Activated naive CD8-positive, alpha-beta T cell treated with anti-CD3 and anti-CD28 coated beads, Interleukin-2, amount 10 ng/mL, durations not matched to agents 7 days and 5 days (primary cell): Measurements from ENCODE around the gene TNS3. TPM values are rescaled to one million over a fixed set of nuclear protein-coding genes. Genes with fewer than 3 reads are reported as not detected.

ENCODE experiments used
- ATAC-seq: fragments of 150-1000 bp; cut with Tn5 transposase; one replicate; pipeline ENCODE4 v1.10.0; 2021; ENCODE audit warnings: low read depth, moderate library complexity
- POLR2A ChIA-PET: fragments of 350-600 bp; sonication (Branson Sonifier 250); formaldehyde crosslinking; loops from one replicate; lab custom pipeline; 2021; ENCODE audit warnings: antibody characterized with exemption; lab: Charles Lee
- DNase-seq: peaks from one replicate; pipeline ENCODE4 v3.0.0; 2021
- H3K27ac Mint-ChIP-seq: one replicate; pipeline ENCODE4 v1.8.0; 2022; ENCODE audit warnings: mild to moderate bottlenecking, mixed read lengths
- H3K27me3 Mint-ChIP-seq: one replicate; pipeline ENCODE4 v1.8.0; 2022; ENCODE audit warnings: mild to moderate bottlenecking, moderate library complexity, mixed read lengths
- H3K36me3 Mint-ChIP-seq: one replicate; pipeline ENCODE4 v1.8.0; 2021; ENCODE audit warnings: mild to moderate bottlenecking, mixed read lengths
- H3K4me1 Mint-ChIP-seq: one replicate; pipeline ENCODE4 v1.8.0; 2021; ENCODE audit warnings: mixed read lengths
- H3K4me3 Mint-ChIP-seq: one replicate; pipeline ENCODE4 v1.8.0; 2022; ENCODE audit warnings: mild to moderate bottlenecking, moderate library complexity, mixed read lengths
- H3K9me3 Mint-ChIP-seq: one replicate; pipeline ENCODE4 v1.8.0; 2021; ENCODE audit warnings: mixed read lengths
- total RNA-seq, 2 experiments: library from RNA; stranded (reverse); gene quantifications; one replicate each; pipeline ENCODE4 v1.2.3, GENCODE V29; 2021

The TNS3 gene
- total RNA-seq, 2 experiments from 2014 or later, result 1.1 to 2.0 TPM

DNA sequence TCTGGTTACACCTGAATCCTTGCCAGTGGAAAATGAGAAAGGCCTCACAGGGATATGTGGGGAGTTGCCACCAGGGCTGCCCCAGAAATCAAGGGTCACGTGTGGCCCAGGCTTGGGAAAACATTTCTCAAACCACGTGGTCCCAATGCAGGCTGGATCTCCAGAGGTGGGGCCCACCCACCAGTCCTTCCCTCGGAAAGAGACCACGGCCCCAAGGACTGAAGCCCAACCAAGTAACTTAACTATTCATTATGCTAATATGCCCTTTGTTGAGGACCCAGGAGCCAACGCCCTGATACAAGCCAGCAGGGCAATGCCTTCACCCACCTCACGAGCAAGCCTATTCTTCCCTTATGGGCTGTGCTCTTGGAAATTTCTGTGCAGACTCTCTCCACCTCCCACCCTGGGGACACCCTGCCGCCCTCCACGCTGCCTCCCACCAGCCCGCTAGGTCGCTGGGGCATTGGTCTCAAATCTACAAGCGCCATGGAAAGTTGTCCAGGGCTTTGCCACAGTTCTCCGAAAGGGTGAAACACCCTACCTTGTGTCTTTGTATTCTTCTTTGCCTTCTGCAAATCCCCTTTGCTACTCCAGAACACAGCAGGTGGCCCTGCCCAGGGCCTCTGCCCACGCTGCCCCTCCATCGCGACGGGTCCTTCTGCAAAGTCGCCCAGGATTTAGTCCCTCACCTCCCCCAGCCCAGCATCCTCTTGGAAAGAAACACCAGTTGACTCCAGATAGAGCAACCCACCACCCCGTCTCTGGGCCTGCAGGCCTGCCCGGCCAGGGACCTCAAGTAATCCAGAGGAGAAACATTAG, 8.8 kb downstream of the TNS3 start:
- Mint-ChIP-seq H3K27ac (no peak overlapping the region), H3K36me3 (no peaks in the 10 kb centered on the region), H3K27me3 (peaks cover 22% of the 10 kb centered on the region), H3K4me3 (no peak overlapping the region), H3K4me1 (no peaks in the 10 kb centered on the region), H3K9me3 (no peaks in the 10 kb centered on the region)
- POLR2A ChIA-PET, result no interaction called here
- DNase-seq (no peak), ATAC-seq (no peak)

DNA sequence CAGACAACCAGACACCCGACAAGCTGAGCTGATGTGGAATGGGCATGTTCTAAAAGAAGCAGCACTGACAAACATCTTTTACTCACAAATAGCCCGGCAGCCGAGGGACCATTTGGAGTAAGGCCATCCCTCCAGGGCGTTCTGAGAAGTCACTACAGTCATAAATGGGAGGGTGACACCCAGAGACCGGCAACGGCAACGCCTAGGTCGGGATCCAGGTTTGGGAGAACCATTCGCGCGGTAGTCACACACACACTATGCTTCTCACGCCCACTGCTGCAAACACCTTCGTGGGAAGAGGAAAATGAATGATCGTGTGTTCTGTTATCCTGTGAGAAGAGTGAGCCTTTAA, 9.8 kb downstream of the TNS3 start:
- POLR2A ChIA-PET, result no interaction called here
- no peak for DNase-seq
- Mint-ChIP-seq H3K36me3 (no peaks in the 10 kb centered on the region), H3K4me3 (no peak overlapping the region), H3K27me3 (peaks cover 22% of the 10 kb centered on the region), H3K27ac (no peak overlapping the region), H3K4me1 (no peaks in the 10 kb centered on the region), H3K9me3 (no peaks in the 10 kb centered on the region)
- ATAC-seq, result no peak

DNA sequence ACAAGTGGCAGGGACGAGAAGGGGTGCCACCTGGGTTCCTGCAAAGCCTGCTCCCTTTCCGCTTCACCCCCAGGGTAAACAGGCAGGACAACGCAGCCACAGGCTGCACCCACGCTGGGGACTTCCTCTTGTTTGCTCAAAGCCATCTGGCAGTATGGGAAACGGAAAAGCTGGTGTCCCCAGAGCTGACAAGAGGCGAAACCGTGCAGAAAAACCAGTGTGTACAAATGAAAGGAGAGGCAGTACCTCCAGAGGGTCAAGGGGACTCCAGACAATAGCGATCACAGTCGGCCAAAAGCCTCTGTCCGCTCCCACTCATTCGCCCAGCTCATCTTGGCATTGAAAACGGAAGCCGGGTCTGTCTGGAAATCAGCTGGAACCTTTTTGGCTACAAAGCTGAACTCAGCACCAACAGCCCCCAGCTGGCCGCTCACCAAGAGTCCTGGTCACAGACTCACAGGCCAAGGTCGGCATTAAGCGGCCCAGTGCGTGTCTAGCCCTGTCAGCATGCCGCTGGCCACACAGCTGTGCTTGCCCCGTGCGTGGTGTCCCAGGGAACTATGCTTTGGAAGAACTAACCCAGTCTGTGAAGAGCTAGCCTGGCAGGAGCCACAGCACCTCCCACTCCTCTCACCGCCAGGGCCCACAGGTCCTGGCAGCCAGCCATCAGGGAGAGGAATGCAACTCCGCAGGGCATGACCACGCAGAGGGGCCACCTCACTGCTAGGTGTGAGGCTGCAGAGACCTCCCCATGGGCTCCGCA, 10.4 kb downstream of the TNS3 start:
- Mint-ChIP-seq H3K4me1 (no peaks in the 10 kb centered on the region), H3K27ac (no peak overlapping the region), H3K36me3 (no peaks in the 10 kb centered on the region), H3K4me3 (no peak overlapping the region), H3K27me3 (peaks cover 22% of the 10 kb centered on the region), H3K9me3 (no peaks in the 10 kb centered on the region)
- POLR2A ChIA-PET, result no interaction called here
- ATAC-seq, result no peak
- DNase-seq, result no peak

DNA sequence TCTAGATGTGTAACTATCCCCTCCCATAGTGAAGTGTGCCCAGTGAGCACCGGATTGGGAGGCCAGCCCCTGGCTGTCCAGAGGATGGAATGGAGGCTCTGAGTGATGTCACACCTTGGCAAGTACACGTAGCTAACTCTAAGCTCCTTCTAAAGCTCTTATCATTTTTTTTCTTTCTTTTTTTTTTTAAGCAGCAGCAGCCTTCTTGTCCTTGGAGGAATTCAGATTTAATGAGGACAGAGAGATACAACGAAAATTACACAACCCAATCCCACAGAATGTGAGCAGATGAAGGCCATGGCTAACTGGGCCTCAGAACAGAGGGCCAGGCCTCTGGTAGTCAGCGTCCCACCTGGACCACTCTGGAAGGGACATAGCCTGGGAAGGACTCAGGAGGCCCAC, 11.3 kb downstream of the TNS3 start:
- Mint-ChIP-seq H3K4me1 (no peaks in the 10 kb centered on the region), H3K27ac (no peak overlapping the region), H3K9me3 (no peaks in the 10 kb centered on the region), H3K4me3 (no peak overlapping the region), H3K27me3 (peaks cover 22% of the 10 kb centered on the region), H3K36me3 (no peaks in the 10 kb centered on the region)
- ATAC-seq, result no peak
- DNase-seq, result no peak
- POLR2A ChIA-PET, result no interaction called here

DNA sequence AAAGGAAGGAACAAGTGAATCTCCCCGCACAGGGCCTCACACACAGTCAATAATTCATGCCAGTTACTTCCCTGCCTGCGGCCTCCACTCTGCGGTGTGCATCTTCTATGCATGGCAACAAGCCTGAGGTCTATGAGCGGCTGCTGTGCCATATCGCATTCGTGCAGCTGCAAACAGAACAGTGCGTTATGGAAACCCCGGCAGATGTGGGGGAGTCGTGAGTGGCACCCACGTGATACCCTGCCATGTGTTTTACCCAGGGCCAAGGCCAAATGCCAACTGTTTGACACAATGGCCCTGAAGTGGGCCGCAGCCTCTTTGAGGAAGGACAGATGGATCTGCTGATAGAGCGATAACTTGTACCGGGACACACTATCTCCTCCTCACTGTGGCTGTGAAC, 13.4 kb downstream of the TNS3 start:
- H3K4me3 Mint-ChIP-seq, result no peak overlapping the region
- H3K9me3 Mint-ChIP-seq, result no peaks in the 10 kb centered on the region
- POLR2A ChIA-PET, result no interaction called here
- H3K27me3 Mint-ChIP-seq, result peaks cover 17% of the 10 kb centered on the region
- H3K36me3 Mint-ChIP-seq, result no peaks in the 10 kb centered on the region
- ATAC-seq (no peak), DNase-seq (no peak)
- H3K27ac Mint-ChIP-seq, result no peak overlapping the region
- no peaks in the 10 kb centered on the region for H3K4me1 Mint-ChIP-seq

DNA sequence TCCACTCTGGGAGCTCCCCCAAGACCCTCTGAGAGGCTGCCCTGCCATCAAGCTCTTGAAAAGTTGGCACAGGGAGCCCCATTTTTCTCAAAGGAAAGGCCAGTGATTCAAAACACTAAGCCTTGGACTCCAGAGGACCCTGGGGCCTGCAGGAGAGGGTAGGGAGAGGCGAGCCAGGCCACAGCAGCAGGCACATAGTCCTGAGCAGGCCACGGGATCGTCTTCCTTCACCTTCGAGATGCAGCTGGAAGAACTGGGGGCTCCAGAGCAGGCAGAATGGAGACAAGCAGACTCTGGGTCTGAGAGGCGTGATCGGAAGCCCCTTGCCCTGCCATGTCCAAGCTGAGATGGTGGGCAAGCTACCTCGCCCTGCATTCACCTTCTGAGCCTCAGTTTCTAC, 13.9 kb downstream of the TNS3 start:
- Mint-ChIP-seq H3K4me3 (no peak overlapping the region), H3K27ac (no peak overlapping the region), H3K4me1 (no peaks in the 10 kb centered on the region), H3K36me3 (no peaks in the 10 kb centered on the region), H3K27me3 (peaks cover 15% of the 10 kb centered on the region), H3K9me3 (no peaks in the 10 kb centered on the region)
- ATAC-seq (no peak), DNase-seq (no peak)
- POLR2A ChIA-PET, result no interaction called here

DNA sequence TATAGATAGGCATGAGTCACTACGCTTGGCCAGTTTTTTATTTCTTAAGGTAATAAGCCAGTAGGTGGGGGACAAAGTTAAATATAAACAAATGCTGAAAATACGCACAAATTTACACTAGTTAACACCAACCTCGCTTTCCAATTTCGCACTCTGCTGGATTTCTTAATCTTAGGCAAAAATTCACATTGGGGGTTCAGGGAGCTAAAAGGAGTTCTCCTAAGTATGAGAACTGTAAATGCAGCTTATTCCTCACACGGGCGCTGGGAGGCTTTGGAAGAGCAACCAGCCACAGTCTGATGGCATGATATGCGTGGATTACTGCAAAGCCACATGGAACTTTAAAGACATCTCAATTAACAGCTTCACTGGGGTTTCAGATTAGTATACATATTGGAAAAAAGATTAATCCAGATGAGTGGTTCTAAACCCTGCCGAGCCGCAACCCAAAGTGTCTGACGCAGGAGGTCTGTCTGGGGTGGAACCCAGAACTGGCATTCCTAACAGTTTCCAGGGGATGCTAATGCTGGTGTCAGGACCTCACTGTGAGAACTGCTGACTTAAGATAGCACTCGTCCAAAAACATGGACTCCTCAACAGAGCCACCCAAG, 16.2 kb downstream of the TNS3 start:
- no peak for DNase-seq
- Mint-ChIP-seq H3K27me3 (peaks cover under 1% of the 10 kb centered on the region), H3K4me3 (no peak overlapping the region), H3K27ac (no peak overlapping the region), H3K9me3 (no peaks in the 10 kb centered on the region), H3K4me1 (no peaks in the 10 kb centered on the region), H3K36me3 (no peaks in the 10 kb centered on the region)
- ATAC-seq, result no peak
- POLR2A ChIA-PET, result no interaction called here

DNA sequence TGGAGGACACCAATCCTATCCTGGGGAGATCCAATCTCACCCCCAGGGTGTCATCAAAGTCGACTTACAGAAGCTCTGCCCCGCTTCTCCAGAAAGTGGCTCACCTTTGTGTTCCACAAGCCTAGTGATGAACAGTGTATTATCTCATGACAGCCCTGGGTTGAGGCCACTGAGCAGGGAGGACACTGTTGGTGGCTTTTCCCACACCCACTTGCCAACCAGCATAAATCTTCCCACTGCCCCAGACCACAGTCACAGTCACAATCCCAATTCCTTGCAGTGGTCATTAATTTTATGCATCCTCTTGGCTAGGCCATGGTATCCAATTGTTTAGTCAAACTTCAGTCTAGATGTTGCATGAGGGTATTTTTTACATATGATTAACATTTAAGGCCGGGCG, 18.4 kb downstream of the TNS3 start:
- ATAC-seq (no peak), DNase-seq (no peak)
- Mint-ChIP-seq H3K27ac (no peak overlapping the region), H3K4me1 (no peaks in the 10 kb centered on the region), H3K36me3 (no peaks in the 10 kb centered on the region), H3K27me3 (peaks cover 2% of the 10 kb centered on the region), H3K9me3 (no peaks in the 10 kb centered on the region), H3K4me3 (no peak overlapping the region)
- POLR2A ChIA-PET, result no interaction called here

DNA sequence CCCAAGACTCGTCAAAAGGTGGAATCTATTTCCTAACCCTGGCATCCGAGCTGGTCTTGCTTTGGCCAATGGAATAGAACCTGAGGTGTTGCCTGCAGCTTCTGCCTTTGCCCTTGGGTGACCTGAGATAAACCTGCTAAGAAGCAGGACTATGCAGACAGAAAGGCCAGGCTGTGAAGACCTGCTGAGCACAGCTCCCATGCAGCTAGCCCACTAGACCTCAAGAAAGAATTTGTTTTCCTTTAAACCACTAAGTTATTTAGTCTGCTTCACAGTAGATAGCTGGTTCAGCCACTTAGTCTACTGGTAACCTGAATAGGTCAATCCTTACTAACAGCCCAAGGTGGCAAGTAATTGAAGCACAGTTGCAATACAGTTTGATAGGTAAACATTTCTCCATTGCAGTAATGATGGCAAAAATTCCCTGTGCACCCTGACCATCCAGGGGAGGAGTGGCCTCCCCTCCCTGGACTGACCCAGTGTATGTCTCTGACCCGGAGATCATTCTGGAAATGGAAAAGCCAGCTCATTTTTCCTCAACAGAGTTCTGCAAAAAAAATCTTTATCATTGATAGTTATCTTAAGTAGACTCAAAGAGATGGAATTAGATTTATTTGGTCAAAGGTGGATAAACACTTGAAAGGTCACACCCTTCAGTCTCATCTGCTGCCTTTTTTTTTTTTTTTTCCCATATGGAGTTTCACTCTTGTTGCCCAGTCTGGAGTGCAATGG, 20.0 kb downstream of the TNS3 start:
- Mint-ChIP-seq H3K4me1 (no peaks in the 10 kb centered on the region), H3K27me3 (peaks cover 2% of the 10 kb centered on the region), H3K27ac (no peak overlapping the region), H3K36me3 (no peaks in the 10 kb centered on the region), H3K4me3 (no peak overlapping the region), H3K9me3 (no peaks in the 10 kb centered on the region)
- POLR2A ChIA-PET, result no interaction called here
- DNase-seq, result no peak
- no peak for ATAC-seq

DNA sequence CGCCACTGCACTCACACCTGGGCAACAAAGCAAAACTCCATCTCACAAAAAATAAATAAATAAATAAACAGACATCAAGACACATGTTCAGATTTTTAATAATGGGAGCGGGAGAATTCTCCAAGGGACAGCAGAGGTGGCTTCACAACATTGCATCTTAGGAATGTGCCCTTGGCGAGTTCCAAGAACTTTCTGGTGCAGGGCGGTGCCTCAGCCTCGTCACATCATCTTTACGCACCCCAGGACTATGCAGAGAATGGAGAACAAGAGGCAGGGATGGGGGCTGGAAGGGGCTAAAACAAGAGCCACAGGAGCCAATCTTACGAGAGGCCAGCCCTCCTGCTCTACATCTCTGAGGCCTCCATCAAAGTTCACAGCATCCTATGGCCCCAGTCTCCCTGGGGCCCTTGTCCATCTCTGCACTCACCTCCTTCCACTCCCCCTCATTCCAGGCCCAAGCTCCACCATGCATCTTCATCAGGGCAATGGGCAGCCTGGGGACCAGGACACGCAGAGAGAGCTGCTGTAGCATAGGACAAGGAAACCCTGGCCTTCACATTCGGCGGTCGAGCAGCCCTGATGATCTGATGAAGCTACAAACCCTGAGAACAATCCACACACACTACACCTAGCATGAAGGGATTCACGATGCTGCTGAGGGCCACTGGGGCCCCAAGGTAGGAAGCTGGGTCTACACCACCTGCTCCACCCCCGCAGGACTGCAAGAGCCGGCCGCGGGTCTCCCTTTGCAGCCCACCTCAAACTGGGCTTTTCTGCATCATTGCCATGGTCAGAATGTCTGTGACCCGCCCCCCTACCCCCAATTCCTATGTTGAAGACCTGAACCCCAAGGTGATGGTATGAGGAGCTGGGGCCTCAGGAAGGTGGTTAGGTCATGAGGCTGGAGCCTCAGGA, 22.3 kb downstream of the TNS3 start:
- POLR2A ChIA-PET, result no interaction called here
- no peaks in the 10 kb centered on the region for H3K36me3 Mint-ChIP-seq
- no peak overlapping the region for H3K4me3 Mint-ChIP-seq
- H3K4me1 Mint-ChIP-seq, result no peaks in the 10 kb centered on the region
- no peak overlapping the region for H3K27ac Mint-ChIP-seq
- H3K9me3 Mint-ChIP-seq, result no peaks in the 10 kb centered on the region
- DNase-seq (no peak), ATAC-seq (no peak)
- H3K27me3 Mint-ChIP-seq, result peaks cover 4% of the 10 kb centered on the region

DNA sequence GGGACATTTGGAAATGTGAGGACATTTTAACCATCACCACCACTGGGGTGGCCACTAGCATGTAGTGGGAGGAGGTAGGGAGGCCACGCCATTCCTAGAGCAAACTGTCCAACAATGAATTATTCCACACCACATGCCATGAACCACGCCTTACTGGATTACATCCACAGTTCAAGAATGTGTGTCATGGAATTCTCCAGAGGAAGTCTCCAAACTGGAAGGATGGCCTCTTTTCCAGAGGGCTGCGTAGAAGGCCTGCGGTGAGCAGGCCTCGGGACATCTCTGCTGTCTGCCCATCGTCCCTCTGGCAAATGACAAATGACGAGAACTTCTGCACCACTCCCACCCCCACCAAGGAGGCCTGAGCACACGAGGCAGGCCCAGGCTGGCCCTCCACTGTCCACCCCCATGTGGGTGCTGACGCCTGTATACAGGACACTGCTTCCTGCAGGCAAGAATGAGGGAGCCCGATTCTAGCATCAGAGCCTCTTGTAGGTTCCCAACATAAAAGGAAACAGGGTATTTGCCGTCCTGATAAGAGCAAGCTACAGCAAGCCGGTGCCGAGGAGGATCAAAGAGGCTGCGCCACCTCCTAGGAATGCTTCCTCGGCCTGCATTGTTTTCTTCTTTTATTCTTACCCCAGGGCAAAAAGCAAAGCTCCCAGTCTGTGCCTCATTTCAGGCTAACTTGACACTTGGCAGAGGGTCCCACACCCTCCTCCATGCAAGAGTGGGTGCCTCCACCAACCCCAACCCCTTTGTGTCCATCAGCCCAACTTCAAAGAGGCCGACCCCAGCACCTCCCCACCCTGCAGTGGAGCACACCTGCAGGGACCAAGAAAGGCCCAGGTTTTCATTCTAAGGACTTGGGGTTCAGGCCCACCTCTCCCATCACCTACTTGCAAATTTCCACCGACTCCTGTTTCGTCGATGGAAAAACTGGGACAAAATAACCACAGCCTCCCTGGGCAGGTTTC, 23.9 kb downstream of the TNS3 start:
- no peaks in the 10 kb centered on the region for H3K36me3 Mint-ChIP-seq
- H3K4me3 Mint-ChIP-seq, result no peak overlapping the region
- H3K27me3 Mint-ChIP-seq, result peaks cover 4% of the 10 kb centered on the region
- H3K27ac Mint-ChIP-seq, result no peak overlapping the region
- H3K9me3 Mint-ChIP-seq, result peaks cover 1% of the 10 kb centered on the region
- DNase-seq (no peak), ATAC-seq (no peak)
- H3K4me1 Mint-ChIP-seq, result no peaks in the 10 kb centered on the region
- POLR2A ChIA-PET, result no interaction called here

DNA sequence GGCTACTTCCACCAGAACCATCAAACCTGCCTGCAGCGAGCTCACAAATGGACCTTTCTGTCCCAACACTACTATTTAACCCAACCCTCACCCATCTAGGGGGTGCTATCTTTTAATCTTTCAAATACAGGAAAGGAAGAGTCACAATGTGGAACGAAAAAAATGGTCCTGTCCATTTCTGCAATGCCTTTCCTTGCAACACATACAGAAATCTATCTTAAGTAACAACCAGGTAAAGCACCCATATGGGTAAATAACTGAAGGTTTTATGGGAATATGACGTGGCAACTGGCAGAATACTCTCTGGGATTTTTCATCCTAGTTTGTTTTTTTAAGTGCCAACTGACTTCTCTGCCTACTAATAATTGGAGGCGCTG, 24.6 kb downstream of the TNS3 start:
- Mint-ChIP-seq H3K27ac (no peak overlapping the region), H3K9me3 (peaks cover 1% of the 10 kb centered on the region), H3K4me1 (no peaks in the 10 kb centered on the region), H3K36me3 (no peaks in the 10 kb centered on the region), H3K4me3 (no peak overlapping the region), H3K27me3 (peaks cover 4% of the 10 kb centered on the region)
- no peak for DNase-seq
- POLR2A ChIA-PET, result no interaction called here
- ATAC-seq, result no peak
